Measurements from ENCODE around the gene RFTN1. TPM values are rescaled to one million over a fixed set of nuclear protein-coding genes. Genes with fewer than 3 reads are reported as not detected.
A peak's percentile ranks its signal among the peaks of the same experiment; 100 is the strongest.

Gene RFTN1
- total and polyA plus RNA-seq, 9 of the 15 experiments (the other 6 are each of a cell fraction or from before 2014, with no cell fraction given), result 0.08 to 0.51 (median 0.11) TPM; not detected in 6

GRCh38 chr3:16551342-16551976 is 38.0 kb upstream of the RFTN1 start (continued):
- TF ChIP-seq JUND (IDR thresholded peaks at IDR 0.05; ENCODE audit: borderline replicate concordance, low read depth, low read length) (no peak), JUND (tag; IDR thresholded peaks at IDR 0.05; ENCODE audit: borderline replicate concordance, low read depth, low read length) (no peak), PRPF4 (IDR thresholded peaks at IDR 0.05; ENCODE audit: insufficient read depth, low read depth, low read length, poor library complexity, severe bottlenecking) (no peak), EHMT2 (IDR thresholded peaks at IDR 0.05) (peak; percentile 22), ZZZ3 (IDR thresholded peaks at IDR 0.05) (0 out of 2 replicates have a peak, but pooled peaks have one; percentile 58), STAG1 (CRISPR knock-in tag; IDR thresholded peaks at IDR 0.05; ENCODE audit: borderline replicate concordance) (no peak), SMARCB1 (IDR thresholded peaks at IDR 0.05; ENCODE audit: insufficient read length, low read depth) (no peak), CSDE1 (IDR thresholded peaks at IDR 0.05) (0 out of 4 replicates have a peak, but pooled peaks of 1 of the 2 experiments have one; percentile 66), BCL6 (CRISPR knock-in tag; IDR thresholded peaks at IDR 0.05) (no peak), ELF2 (CRISPR knock-in tag; IDR thresholded peaks at IDR 0.05) (no peak), CBFB (CRISPR knock-in tag; IDR thresholded peaks at IDR 0.05) (no peak), HMGN3 (IDR thresholded peaks at IDR 0.05; ENCODE audit: borderline replicate concordance, extremely low read depth, insufficient read length, low read depth, low read length) (no peak), ETV6 (IDR thresholded peaks at IDR 0.05; ENCODE audit: borderline replicate concordance in 1 of 2, low read depth in 2 of 2, low read length in 1 of 2) (no peak), ETV6 (CRISPR knock-in tag; IDR thresholded peaks at IDR 0.05; ENCODE audit: borderline replicate concordance) (no peak), MYBL2 (IDR thresholded peaks at IDR 0.05; ENCODE audit: low read depth) (peak; percentile 41), MYBL2 (CRISPR knock-in tag; IDR thresholded peaks at IDR 0.05; ENCODE audit: borderline replicate concordance) (no peak), TAF7 (tag; IDR thresholded peaks at IDR 0.05) (no peak), ZNF830 (CRISPR knock-in tag; IDR thresholded peaks at IDR 0.05) (no peak), SMARCC2 (IDR thresholded peaks at IDR 0.05; ENCODE audit: low read depth) (no peak), PCBP1 (IDR thresholded peaks at IDR 0.05; ENCODE audit: low read depth, low read length, poor library complexity, severe bottlenecking) (no peak)
- TF ChIP-seq, protein P1, sequence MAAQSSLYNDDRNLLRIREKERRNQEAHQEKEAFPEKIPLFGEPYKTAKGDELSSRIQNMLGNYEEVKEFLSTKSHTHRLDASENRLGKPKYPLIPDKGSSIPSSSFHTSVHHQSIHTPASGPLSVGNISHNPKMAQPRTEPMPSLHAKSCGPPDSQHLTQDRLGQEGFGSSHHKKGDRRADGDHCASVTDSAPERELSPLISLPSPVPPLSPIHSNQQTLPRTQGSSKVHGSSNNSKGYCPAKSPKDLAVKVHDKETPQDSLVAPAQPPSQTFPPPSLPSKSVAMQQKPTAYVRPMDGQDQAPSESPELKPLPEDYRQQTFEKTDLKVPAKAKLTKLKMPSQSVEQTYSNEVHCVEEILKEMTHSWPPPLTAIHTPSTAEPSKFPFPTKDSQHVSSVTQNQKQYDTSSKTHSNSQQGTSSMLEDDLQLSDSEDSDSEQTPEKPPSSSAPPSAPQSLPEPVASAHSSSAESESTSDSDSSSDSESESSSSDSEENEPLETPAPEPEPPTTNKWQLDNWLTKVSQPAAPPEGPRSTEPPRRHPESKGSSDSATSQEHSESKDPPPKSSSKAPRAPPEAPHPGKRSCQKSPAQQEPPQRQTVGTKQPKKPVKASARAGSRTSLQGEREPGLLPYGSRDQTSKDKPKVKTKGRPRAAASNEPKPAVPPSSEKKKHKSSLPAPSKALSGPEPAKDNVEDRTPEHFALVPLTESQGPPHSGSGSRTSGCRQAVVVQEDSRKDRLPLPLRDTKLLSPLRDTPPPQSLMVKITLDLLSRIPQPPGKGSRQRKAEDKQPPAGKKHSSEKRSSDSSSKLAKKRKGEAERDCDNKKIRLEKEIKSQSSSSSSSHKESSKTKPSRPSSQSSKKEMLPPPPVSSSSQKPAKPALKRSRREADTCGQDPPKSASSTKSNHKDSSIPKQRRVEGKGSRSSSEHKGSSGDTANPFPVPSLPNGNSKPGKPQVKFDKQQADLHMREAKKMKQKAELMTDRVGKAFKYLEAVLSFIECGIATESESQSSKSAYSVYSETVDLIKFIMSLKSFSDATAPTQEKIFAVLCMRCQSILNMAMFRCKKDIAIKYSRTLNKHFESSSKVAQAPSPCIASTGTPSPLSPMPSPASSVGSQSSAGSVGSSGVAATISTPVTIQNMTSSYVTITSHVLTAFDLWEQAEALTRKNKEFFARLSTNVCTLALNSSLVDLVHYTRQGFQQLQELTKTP (IDR thresholded peaks at IDR 0.05; ENCODE audit: low read depth in 1 of 2, partially characterized antibody in 2 of 2), result peak in 1 of 2 experiments; percentile 45
